IMR-90 (cell line): ENCODE results near the gene INTS15. TPM values are rescaled to one million over a fixed set of nuclear protein-coding genes. Genes with fewer than 3 reads are reported as not detected.

Source experiments
- ATAC-seq: fragments of 200-7000 bp; cut with Tn5 transposase; 2 replicates; pipeline ENCODE4 v1.9.1; 2020; ENCODE audit warnings: low read depth, mild to moderate bottlenecking, moderate library complexity
- BruUV-seq: library from RNA; stranded (reverse); fragments of 400-500 nt; replicated peaks from 2 replicates; lab custom pipeline; 2021; lab: Mats Ljungman, UMichigan
- CTCF ChIA-PET: fragments of 300-600 bp; formaldehyde crosslinking; extraction: SDS; loops from one replicate; lab custom pipeline; 2021; ENCODE audit warnings: antibody characterized with exemption; lab: Yijun Ruan, JAX
- POLR2A ChIA-PET: fragments of 300-600 bp; sonication (Branson Sonifier 250); formaldehyde crosslinking; loops from one replicate; lab custom pipeline; 2022; ENCODE audit warnings: antibody characterized with exemption; ENCODE audit not compliant: unreplicated experiment; lab: Charles Lee
- DNase-seq: peaks from one replicate; pipeline ENCODE4 v3.0.0; 2013
- H2AFZ ChIP-seq: replicated peaks from 2 replicates; pipeline ENCODE3; 2013; ENCODE audit warnings: low read length, mild to moderate bottlenecking; ENCODE audit not compliant: poor library complexity
- H2AK5ac ChIP-seq: 2 replicates; pipeline ENCODE4 v1.6.1; 2013; ENCODE audit warnings: low read depth, low read length, inconsistent platforms
- H2AK9ac ChIP-seq: replicated peaks from 2 replicates; pipeline ENCODE3; 2013; ENCODE audit warnings: mild to moderate bottlenecking, low read depth, low read length, moderate library complexity; ENCODE audit not compliant: poor library complexity
- H2BK120ac ChIP-seq: 2 replicates; pipeline ENCODE4 v1.6.1; 2013; ENCODE audit warnings: low read depth, low read length, inconsistent platforms
- H2BK15ac ChIP-seq: 3 replicates; pipeline ENCODE4 v1.6.1; 2013; ENCODE audit warnings: low read depth, low read length, inconsistent platforms
- H2BK20ac ChIP-seq: 2 replicates; pipeline ENCODE4 v1.6.1; 2013; ENCODE audit warnings: low read depth, mild to moderate bottlenecking, inconsistent platforms, low read length, moderate library complexity
- H2BK5ac ChIP-seq: 2 replicates; pipeline ENCODE4 v1.6.1; 2013; ENCODE audit warnings: mild to moderate bottlenecking, low read depth, low read length, inconsistent platforms; ENCODE audit not compliant: poor library complexity, severe bottlenecking
- H3K14ac ChIP-seq: replicated peaks from 2 replicates; pipeline ENCODE4 v1.6.1; 2013; ENCODE audit warnings: low read depth, low read length, inconsistent platforms
- H3K18ac ChIP-seq: 2 replicates; pipeline ENCODE4 v1.6.1; 2013; ENCODE audit warnings: low read depth, low read length, control low read depth
- H3K23ac ChIP-seq: 2 replicates; pipeline ENCODE4 v1.6.1; 2013; ENCODE audit warnings: low read depth, low read length, inconsistent platforms
- H3K27ac ChIP-seq: 2 replicates; pipeline ENCODE4 v1.5.1; 2013; ENCODE audit warnings: mild to moderate bottlenecking, control low read depth, low read length; ENCODE audit not compliant: insufficient read depth
- H3K27me3 ChIP-seq: 2 replicates; pipeline ENCODE4 v1.6.1; 2013; ENCODE audit warnings: low read length; ENCODE audit not compliant: control insufficient read depth, insufficient read depth
- H3K36me3 ChIP-seq: 2 replicates; pipeline ENCODE4 v1.6.1; 2013; ENCODE audit warnings: low read length, mixed read lengths; ENCODE audit not compliant: control insufficient read depth, insufficient read depth
- H3K4ac ChIP-seq: 2 replicates; pipeline ENCODE4 v1.6.1; 2013; ENCODE audit warnings: low read depth, low read length, inconsistent platforms
- H3K4me1 ChIP-seq: 2 replicates; pipeline ENCODE4 v1.6.1; 2013; ENCODE audit warnings: low read length, mixed read lengths; ENCODE audit not compliant: control insufficient read depth, insufficient read depth
- H3K4me2 ChIP-seq: 2 replicates; pipeline ENCODE4 v1.6.1; 2013; ENCODE audit warnings: low read depth, mild to moderate bottlenecking, control low read depth, low read length, moderate library complexity
- H3K4me3 ChIP-seq: 2 replicates; pipeline ENCODE4 v1.5.1; 2013; ENCODE audit warnings: low read depth, mild to moderate bottlenecking, control low read depth, low read length, moderate library complexity; ENCODE audit not compliant: insufficient read depth
- H3K56ac ChIP-seq: 2 replicates; pipeline ENCODE4 v1.6.1; 2013; ENCODE audit warnings: low read length, inconsistent platforms; ENCODE audit not compliant: insufficient read depth; ENCODE audit errors: extremely low read depth
- H3K79me1 ChIP-seq, 2 experiments: 2 replicates each; pipeline ENCODE4 v1.6.1; 2013; ENCODE audit warnings: low read length in 2 of 2, inconsistent platforms in 1 of 2, low read depth in 1 of 2
- H3K9ac ChIP-seq: 2 replicates; pipeline ENCODE4 v1.6.1; 2013; ENCODE audit warnings: low read depth, low read length, control low read depth
- H3K9me1 ChIP-seq: 2 replicates; pipeline ENCODE4 v1.6.1; 2013; ENCODE audit warnings: low read length, inconsistent platforms; ENCODE audit not compliant: insufficient read depth
- H3K9me3 ChIP-seq: 2 replicates; pipeline ENCODE4 v1.6.1; 2013; ENCODE audit warnings: low read length; ENCODE audit not compliant: control insufficient read depth, insufficient read depth
- H4K20me1 ChIP-seq: 2 replicates; pipeline ENCODE4 v1.6.1; 2013; ENCODE audit warnings: low read length, inconsistent platforms; ENCODE audit not compliant: insufficient read depth
- H4K5ac ChIP-seq: 2 replicates; pipeline ENCODE4 v1.6.1; 2013; ENCODE audit warnings: mild to moderate bottlenecking, low read depth, low read length, control low read depth
- H4K8ac ChIP-seq, 2 experiments: 2 replicates each; pipeline ENCODE4 v1.6.1; 2013; ENCODE audit warnings: low read depth in 2 of 2, low read length in 2 of 2, control low read depth in 1 of 2, inconsistent platforms in 1 of 2
- H4K91ac ChIP-seq: 2 replicates; pipeline ENCODE4 v1.6.1; 2013; ENCODE audit warnings: low read depth, low read length, inconsistent platforms; ENCODE audit not compliant: insufficient read depth
- MAZ ChIP-seq: IDR thresholded peaks from 2 replicates; pipeline ENCODE4 v1.6.1; 2012; ENCODE audit warnings: low read depth, mild to moderate bottlenecking, low read length, improper control_type of control experiment, moderate library complexity, borderline replicate concordance
- WGBS, 2 experiments: methylation state at CpG; one replicate each; pipeline versions ENCODE4 v1.1.5 to v1.1.7; 2013; ENCODE audit warnings: missing lambda C conversion rate in 2 of 2; ENCODE audit not compliant: insufficient read length in 1 of 2; ENCODE audit errors: extremely low coverage in 2 of 2; 5-methylcytosine and 5-hydroxymethylcytosine counted together
- dilution Hi-C: fragments of 300-500 bp; cut with HindIII; formaldehyde crosslinking; loops from one replicate; pipeline ENCODE4 v1.14.3; 2018; ENCODE audit warnings: low sequenced_read_pairs; ENCODE audit not compliant: unreplicated experiment
- in situ Hi-C: fragments of 300-500 bp; cut with MboI; formaldehyde crosslinking; loops from 3 replicates; pipeline ENCODE4 v1.14.3; 2019; ENCODE audit warnings: low sequenced_read_pairs, inconsistent platforms, mixed read lengths
- intact Hi-C: fragments of 100-400 bp; cut with micrococcal nuclease; formaldehyde crosslinking; loops from 2 replicates; pipeline ENCODE4 v1.10.0; 2022
- polyA plus RNA-seq, 3 experiments: library from polyadenylated mRNA; depleted of rRNA; stranded (reverse); fragments of >200 nt; gene quantifications; 2 replicates each; pipeline ENCODE4 v1.2.3, GENCODE V29; 2012; ENCODE audit warnings: low replicate concordance in 1 of 3
- total RNA-seq: library from RNA; depleted of rRNA; stranded (reverse); fragments of >200 nt; gene quantifications from 2 replicates; pipeline ENCODE4 v1.2.3, GENCODE V29; 2012
- TF ChIP-seq, protein P1 (sequence below): conservative IDR thresholded peaks from 2 replicates; pipeline ENCODE4 v1.5.1; 2012; ENCODE audit warnings: mild to moderate bottlenecking, low read depth, low read length, improper control_type of control experiment
- TF ChIP-seq, protein P2 (sequence below): fragments of 150-350 bp; IDR thresholded peaks from 2 replicates; pipeline ENCODE4 v1.6.1; 2017; ENCODE audit warnings: mild to moderate bottlenecking, antibody characterized with exemption, low read length, low read depth

The INTS15 gene
- total and polyA plus RNA-seq, 2 of the 4 experiments (the other 2 are of a cell fraction), result 7.0 to 20.8 TPM

DNA sequence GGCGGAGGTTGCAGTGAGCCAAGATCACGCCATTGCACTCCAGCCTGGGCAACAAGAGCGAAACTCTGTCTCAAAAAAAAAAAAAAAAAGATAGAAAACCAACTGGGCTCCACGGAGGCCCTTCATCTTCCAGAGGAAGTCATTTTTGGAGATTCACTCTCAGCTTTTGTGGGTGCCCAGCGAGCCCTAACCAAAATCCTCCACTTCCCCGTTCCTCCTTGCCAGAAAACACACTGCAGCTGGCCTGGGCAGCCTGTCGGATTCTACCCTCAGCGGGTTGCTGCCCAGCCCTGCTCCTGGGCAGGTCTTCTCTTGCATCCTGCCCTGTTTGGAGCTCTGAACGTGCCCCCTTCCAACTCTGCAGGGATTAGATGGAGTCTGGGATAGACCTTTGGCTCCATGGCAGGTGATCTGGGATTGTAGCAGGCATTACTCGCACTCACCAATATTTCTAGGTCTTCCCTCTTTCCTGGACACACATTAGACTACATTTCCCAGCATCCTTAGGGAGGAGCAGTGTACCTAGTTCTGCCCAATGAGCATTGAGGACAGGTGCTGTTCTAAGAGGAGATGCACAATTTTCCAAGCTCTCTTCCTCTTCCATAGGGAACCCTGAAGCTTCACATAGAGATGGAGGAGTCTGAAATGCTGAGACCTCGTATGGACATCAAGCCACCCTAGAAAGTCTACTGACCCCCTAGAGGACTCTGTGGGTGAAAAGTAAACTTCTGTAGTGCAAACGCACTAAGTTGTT, 43.1 kb upstream of the INTS15 start:
- H3K4ac ChIP-seq, result no peak overlapping the region
- ATAC-seq (no peak), DNase-seq (no peak)
- no CpG with 5 or more reads among the region's 12 CpGs for WGBS, 2 experiments
- H3K27me3 ChIP-seq, result peaks cover 6% of the 10 kb centered on the region; the same call in 1 of the 2 replicates
- H2BK20ac ChIP-seq, result no peak overlapping the region
- no peaks in the 10 kb centered on the region for H3K36me3 ChIP-seq
- no peak overlapping the region for H2BK120ac ChIP-seq
- H3K9ac ChIP-seq, result no peak overlapping the region
- TF ChIP-seq, protein P1, sequence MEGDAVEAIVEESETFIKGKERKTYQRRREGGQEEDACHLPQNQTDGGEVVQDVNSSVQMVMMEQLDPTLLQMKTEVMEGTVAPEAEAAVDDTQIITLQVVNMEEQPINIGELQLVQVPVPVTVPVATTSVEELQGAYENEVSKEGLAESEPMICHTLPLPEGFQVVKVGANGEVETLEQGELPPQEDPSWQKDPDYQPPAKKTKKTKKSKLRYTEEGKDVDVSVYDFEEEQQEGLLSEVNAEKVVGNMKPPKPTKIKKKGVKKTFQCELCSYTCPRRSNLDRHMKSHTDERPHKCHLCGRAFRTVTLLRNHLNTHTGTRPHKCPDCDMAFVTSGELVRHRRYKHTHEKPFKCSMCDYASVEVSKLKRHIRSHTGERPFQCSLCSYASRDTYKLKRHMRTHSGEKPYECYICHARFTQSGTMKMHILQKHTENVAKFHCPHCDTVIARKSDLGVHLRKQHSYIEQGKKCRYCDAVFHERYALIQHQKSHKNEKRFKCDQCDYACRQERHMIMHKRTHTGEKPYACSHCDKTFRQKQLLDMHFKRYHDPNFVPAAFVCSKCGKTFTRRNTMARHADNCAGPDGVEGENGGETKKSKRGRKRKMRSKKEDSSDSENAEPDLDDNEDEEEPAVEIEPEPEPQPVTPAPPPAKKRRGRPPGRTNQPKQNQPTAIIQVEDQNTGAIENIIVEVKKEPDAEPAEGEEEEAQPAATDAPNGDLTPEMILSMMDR, result no peak
- TF ChIP-seq MAZ, result no peak
- TF ChIP-seq, protein P2, sequence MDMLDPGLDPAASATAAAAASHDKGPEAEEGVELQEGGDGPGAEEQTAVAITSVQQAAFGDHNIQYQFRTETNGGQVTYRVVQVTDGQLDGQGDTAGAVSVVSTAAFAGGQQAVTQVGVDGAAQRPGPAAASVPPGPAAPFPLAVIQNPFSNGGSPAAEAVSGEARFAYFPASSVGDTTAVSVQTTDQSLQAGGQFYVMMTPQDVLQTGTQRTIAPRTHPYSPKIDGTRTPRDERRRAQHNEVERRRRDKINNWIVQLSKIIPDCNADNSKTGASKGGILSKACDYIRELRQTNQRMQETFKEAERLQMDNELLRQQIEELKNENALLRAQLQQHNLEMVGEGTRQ, result no peak
- H4K8ac ChIP-seq, result no peak overlapping the region
- H2BK5ac ChIP-seq, result no peak overlapping the region
- CTCF ChIA-PET, result no interaction called here
- intact Hi-C loops, result no loop called here
- no peak overlapping the region for H3K27ac ChIP-seq
- no peaks in the 10 kb centered on the region for H4K20me1 ChIP-seq
- no peak overlapping the region for H2AK5ac ChIP-seq
- dilution Hi-C loops, result no loop called here
- no peak overlapping the region for H3K14ac ChIP-seq
- H2AFZ ChIP-seq, result no peak overlapping the region
- POLR2A ChIA-PET, result no interaction called here
- H3K79me1 ChIP-seq, result no peaks in the 10 kb centered on the region
- H3K23ac ChIP-seq, result no peak overlapping the region
- H3K4me3 ChIP-seq, result no peak overlapping the region
- H3K18ac ChIP-seq, result no peak overlapping the region
- H3K4me1 ChIP-seq, result no peaks in the 10 kb centered on the region
- no peak overlapping the region for H3K4me2 ChIP-seq
- no peak overlapping the region for H4K5ac ChIP-seq
- H4K91ac ChIP-seq, result no peak overlapping the region
- H3K9me1 ChIP-seq, result no peaks in the 10 kb centered on the region
- no peaks in the 10 kb centered on the region for H3K9me3 ChIP-seq
- peak overlapping the region; percentile 50 for H2AK9ac ChIP-seq
- H3K56ac ChIP-seq, result no peak overlapping the region
- no TSS peak for BruUV-seq
- H2BK15ac ChIP-seq, result no peak overlapping the region
- in situ Hi-C loops, result no loop called here
